Pulmonary artery endothelial cell (primary cell): Measurements from ENCODE around the gene MNS1. TPM values are rescaled to one million over a fixed set of nuclear protein-coding genes. Genes with fewer than 3 reads are reported as not detected.
A peak's percentile ranks its signal among the peaks of the same experiment; 100 is the strongest.
"Not testable (repeated sequence)": the region's sequence is repeated elsewhere in the genome, so short reads cannot be mapped to it uniquely, and the experiment has no call there.

ENCODE experiments used
- DNase-seq: peaks from one replicate; pipeline ENCODE4 v3.0.0-alpha.2; 2011; ENCODE audit warnings: low read depth, low spot score
- total RNA-seq: library from RNA; depleted of rRNA; stranded (reverse); fragments of >200 nt; gene quantifications from 2 replicates; pipeline ENCODE4 v1.2.3, GENCODE V29; 2014

Gene MNS1
- total RNA-seq: 0.92 and 1.5 TPM in 2 replicates

DNA sequence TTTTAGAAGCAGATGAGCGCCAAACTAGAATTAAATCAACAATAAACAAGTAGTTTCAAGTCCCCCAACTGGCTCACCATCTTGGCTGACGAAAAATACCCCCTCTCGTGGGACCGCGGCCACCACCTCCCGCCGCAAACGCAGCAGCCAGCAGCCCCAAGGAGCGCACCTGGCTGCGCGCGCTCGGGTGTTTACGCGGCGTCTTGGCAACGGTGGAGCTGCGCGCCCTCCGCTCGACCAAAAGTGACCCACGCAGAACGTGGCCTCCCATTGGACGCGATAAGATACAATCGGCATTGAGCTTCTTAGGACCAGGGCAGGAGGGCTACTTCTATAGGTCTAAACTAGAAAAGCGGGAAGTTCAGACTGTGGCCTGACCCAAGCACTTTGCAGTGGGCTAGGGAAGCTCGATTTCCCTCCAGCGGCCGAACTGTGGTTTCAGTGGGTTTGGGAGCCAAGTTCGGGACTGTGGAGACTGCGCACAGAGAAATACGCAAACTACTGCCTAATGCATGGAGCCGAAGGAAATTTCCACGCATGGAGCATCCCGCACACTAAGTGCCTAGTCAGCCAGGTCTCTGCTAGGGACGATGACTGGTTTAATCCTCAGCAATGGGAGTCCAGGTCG lies at the start of gene MNS1:
TSS of gene MNS1 (minus strand) at position 245 of the 628 bp plus-strand sequence. CDS start at position 80, 165 bp downstream.
- DNase-seq: peak; percentile 89

- peak; percentile 49 for DNase-seq
Observed at GRCh38 chr15:56496635-56497034, 31.7 kb upstream of the MNS1 start.

- DNase-seq: no peak
Observed at GRCh38 chr15:56495533-56495932, 30.6 kb upstream of the MNS1 start.

DNA sequence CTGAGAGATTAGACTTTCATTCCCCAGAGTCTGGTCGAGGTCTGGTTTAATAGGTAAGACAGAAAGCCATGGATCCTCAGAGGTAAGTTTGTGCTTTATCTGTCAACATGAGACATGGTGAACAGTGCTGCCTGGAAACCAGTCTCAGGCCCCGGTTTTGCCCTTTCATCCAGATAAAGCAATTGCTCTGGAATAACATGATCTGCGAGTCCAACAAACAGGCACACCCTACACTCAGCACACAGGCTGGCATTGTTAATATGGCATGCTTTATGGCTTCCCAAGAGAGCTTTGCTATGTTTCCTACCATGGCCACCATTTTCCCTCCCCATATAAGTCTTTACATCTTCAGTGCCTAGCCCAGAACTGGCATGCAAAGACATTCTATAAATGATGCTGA lies 30.1 kb upstream of the MNS1 start:
- no peak for DNase-seq

DNA sequence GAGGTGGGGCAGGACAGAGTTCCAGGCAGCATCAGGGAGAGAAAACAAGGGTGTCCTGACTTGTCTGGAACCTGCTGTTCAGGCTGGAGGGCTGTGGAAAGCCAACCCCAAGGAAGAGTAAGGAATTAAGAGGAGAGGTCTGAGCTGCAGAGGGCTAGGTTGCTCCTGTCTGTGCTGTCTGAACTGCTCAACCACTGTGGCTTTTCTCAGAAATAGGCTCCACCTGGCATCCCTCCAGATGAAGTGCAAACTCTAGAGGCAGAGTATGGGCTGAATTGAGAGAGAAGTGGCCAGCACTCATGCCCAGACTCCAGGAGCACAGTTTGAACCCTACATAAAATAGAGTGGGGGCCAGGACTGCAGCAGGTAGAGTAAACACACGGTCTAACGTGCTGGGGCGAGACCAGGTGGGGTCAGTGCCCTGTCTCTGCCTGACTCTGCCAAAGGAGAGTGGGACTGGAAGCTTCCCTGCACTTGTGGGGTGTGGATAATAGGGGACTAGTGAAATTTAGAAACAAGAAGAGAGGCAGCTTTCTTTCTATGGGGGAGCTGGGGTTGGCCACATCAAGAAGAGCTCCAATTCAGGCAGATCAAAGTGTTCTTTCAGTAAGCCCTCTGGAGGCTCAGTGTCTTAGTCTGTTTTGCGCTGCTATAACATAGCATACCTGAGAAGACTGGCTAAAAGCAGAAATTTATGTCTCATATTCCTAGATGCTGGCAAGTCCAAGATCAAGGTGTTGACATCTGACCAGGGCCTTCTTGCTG lies 28.0 kb upstream of the MNS1 start:
- no peak for DNase-seq

DNA sequence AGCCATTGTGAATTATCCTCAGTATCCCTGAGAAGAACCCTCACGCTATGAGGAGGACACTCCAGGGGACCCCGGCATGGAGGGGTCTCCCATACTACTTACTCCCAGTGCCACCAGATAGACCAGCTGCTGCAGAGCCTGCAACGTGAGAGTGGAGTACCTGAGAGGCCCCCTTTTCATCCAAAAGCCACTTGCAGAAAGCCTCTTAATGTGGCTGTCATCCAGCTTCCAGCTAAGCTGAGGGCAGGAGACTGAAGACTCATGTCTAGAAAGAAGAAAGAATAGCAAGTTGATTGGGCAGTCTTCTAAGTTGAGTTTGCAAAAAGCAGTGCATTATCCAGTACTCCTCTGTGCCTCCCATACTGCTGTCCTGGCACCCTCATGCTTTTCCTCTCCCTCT lies 27.3 kb upstream of the MNS1 start:
- no peak for DNase-seq

- DNase-seq: peak; percentile 47
Observed at GRCh38 chr15:56491110-56491722, 26.3 kb upstream of the MNS1 start.

GRCh38 chr15:56490461-56490860 lies 25.5 kb upstream of the MNS1 start:
- no peak for DNase-seq

DNA sequence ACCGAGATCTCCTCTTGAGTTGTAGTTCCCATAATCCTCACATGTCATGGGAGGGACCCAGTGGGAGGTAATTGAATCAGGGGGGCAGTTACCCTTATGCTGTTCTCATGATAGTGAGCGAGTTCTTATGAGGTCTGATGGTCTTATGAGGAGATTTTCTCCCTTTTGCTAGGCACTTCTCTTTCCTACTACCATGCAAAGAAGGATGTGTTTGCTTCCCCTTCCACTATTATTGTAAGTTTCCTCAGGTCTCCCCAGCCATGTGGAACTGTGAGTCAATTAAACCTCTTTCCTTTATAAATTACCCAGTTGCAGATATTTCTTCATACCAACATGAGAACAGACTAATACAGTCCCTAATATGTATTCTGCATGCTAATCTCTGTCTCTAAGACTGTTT lies 21.3 kb upstream of the MNS1 start:
- DNase-seq: not testable (repeated sequence)

DNA sequence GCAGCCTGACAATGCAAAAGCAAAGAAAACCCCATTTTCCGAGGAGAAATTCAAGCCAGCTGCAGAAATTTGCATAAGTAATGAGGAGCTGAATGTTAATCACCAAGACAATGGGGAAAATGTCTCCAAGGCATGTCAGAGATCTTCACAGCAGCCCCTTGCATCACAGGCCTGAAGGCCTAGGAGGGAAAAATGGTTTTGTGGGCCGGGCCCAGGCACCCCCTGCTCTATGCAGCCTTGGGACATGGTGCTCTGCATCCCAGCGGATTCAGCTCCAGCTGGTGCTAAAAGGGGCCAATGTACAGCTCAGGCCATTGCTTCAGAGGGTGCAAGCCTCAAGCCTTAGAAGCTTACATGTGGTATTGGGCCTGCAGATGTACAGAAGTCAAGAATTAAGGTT lies 20.5 kb upstream of the MNS1 start:
- not testable (repeated sequence) for DNase-seq

GRCh38 chr15:56484287-56484686 lies 19.4 kb upstream of the MNS1 start:
- no peak for DNase-seq

- DNase-seq: no peak
Observed at GRCh38 chr15:56475351-56475750, 10.4 kb upstream of the MNS1 start.

- no peak for DNase-seq
Observed at GRCh38 chr15:56473017-56473416, 8.1 kb upstream of the MNS1 start.

DNA sequence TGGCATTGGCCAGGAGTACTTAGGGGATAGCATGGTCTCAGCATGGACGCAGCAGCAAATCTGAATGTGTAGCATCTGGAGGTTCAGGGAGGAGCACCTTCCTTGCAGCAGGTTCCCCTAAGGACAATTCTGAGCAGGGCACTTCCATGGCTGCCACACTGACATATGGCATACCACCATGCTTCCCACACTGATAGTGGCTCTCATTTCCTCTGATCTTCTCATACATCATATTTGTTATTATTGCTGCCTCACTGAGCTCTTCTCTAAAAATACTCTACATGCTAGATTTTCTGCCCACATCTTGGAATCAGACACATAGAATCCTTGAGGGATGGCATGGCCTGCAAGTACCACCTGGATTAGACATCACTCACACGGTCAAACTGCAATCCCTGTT lies 7.3 kb upstream of the MNS1 start:
- DNase-seq: no peak

- DNase-seq: no peak
Observed at GRCh38 chr15:56471440-56472069, 6.6 kb upstream of the MNS1 start.

GRCh38 chr15:56469483-56469882 lies 4.5 kb upstream of the MNS1 start:
- no peak for DNase-seq

- DNase-seq: no peak
Observed at GRCh38 chr15:56468401-56468800, 3.5 kb upstream of the MNS1 start.

GRCh38 chr15:56467616-56468015 lies 2.7 kb upstream of the MNS1 start:
- DNase-seq: no peak

- no peak for DNase-seq
Observed at GRCh38 chr15:56460947-56461346, 4.0 kb downstream of the MNS1 start.

DNA sequence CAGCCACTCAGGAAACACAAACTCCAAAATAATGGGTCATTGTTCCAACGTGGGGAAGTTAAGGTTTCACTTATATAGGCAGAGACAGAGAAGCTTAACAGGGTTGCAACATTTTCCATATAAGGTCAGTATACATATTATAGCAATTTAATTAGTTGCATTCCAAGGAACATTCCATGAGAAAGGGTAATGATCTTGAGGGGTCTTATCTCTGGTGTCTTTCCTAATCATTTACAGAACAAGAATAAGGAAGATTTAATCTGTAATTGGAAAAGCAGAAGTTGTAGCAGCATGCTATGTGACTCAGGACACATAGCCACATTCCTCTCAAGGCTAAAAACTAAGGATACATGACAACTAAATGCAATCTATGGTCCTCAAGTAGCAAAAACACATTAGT lies 4.9 kb downstream of the MNS1 start:
- no peak for DNase-seq

- no peak for DNase-seq
Observed at GRCh38 chr15:56459096-56459495, 5.8 kb downstream of the MNS1 start.

DNA sequence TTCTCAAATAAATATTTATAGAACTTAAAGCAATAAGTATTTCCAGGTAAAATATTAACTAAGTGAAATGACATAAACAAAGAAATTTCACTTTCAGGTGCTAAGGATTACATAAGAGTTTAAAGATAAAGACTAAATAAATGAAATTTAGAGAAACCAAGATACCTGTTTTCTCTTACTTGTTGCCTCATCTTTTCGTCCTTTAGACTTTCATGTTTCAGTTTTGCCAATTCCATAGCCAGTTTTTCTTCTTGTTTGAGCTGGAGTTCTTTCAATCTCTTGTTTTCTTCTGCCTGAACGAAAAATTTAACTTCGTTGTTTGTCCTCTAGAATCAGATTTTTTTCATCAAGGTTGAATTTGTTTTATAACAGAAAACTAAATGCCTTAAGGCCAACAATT lies 8.7 kb downstream of the MNS1 start:
- DNase-seq: no peak
